ENCODE data around the gene GID8.

GRCh38 chr20:62901891-62902290 lies 36.1 kb upstream of the GID8 start:
- TF ChIP-seq CTCF (IDR thresholded peaks at IDR 0.05) = no peak
- TF ChIP-seq POLR2A (IDR thresholded peaks at IDR 0.05) = no peak
- TF ChIP-seq EP300 (IDR thresholded peaks at IDR 0.05) = no peak
